ENCODE data around the gene GREB1. TPM values are rescaled to one million over a fixed set of nuclear protein-coding genes. Genes with fewer than 3 reads are reported as not detected.

The GREB1 gene
- total RNA-seq, 1 experiment from 2014 or later = 0.37 TPM

DNA sequence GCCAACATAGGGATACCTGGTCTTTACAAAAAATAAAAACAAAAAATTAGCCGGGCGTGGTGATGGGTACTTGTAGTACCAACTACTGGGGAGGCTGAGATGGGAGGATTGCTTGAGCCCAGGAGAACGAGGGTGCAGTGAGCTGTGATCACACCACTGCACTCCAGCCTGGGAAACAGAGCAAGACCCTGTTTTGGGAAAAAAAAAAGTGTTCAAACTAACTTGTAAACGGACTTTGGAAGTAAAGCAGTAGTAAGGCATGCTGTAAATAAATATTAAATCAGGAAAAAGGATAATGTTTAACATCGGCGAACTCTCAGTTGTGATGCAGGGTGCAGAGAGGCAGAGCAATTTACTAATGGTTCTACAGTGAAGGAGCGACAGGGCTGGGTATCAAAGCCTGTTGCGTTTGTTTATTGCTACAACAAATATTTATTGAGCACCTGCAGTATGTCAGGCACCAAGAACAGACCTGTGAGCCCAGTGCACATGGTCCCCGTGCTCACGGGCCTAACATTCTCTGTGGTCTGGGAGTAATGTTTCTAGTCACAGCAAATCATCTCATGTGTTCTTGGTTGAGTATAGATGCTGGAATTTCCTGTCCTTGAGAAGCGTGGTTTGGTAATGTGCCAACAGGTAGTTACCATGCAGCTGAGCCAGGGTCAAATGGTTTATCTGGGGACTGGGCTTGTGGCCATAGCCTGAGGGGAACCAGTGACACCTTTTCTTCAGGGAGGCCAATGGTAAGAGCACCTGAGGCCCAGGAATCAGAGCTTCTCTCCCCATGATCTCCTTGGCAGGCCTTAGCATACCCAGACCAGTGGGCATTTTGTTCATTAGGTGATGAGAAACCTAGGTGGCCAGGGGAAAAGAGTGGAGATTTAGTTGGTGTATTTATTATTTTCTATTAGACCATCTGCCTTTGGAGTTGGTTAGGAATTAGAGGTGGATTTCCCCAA, 27.9 kb upstream of the GREB1 start:
- peak overlapping the region; percentile 26; the same call in 1 of the 2 replicates for H3K4me2 ChIP-seq
- no peak overlapping the region for H2AFZ ChIP-seq
- ChIA-PET POLR2A (ENCODE audit: unreplicated experiment) (no interaction called here), CTCF (no interaction called here)
- peaks cover 16% of the 10 kb centered on the region for H3K27me3 ChIP-seq (ENCODE audit: insufficient read depth, low read depth)
- no peak overlapping the region for H3K4me3 ChIP-seq
- intact Hi-C loops (cut with micrococcal nuclease; ENCODE audit: unreplicated experiment) = no loop called here
- no peak overlapping the region for H3K27ac ChIP-seq
- peaks cover 14% of the 10 kb centered on the region for H3K4me1 ChIP-seq (replicated peaks; ENCODE audit: insufficient read depth)
- TF ChIP-seq, protein P1, sequence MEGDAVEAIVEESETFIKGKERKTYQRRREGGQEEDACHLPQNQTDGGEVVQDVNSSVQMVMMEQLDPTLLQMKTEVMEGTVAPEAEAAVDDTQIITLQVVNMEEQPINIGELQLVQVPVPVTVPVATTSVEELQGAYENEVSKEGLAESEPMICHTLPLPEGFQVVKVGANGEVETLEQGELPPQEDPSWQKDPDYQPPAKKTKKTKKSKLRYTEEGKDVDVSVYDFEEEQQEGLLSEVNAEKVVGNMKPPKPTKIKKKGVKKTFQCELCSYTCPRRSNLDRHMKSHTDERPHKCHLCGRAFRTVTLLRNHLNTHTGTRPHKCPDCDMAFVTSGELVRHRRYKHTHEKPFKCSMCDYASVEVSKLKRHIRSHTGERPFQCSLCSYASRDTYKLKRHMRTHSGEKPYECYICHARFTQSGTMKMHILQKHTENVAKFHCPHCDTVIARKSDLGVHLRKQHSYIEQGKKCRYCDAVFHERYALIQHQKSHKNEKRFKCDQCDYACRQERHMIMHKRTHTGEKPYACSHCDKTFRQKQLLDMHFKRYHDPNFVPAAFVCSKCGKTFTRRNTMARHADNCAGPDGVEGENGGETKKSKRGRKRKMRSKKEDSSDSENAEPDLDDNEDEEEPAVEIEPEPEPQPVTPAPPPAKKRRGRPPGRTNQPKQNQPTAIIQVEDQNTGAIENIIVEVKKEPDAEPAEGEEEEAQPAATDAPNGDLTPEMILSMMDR (conservative IDR thresholded peaks at IDR 0.05) = no peak
- no peak for TF ChIP-seq EZH2 (IDR thresholded peaks at IDR 0.05; ENCODE audit: low read depth)
- H3K9me3 ChIP-seq (ENCODE audit: insufficient read depth, low read depth) = 0 out of 2 replicates have a peak, but pooled peaks cover 2% of the 10 kb centered on the region
- H3F3A ChIP-seq (ENCODE audit: insufficient read depth, low read depth) = 0 out of 2 replicates have a peak, but pooled peaks cover 12% of the 10 kb centered on the region
- no peaks in the 10 kb centered on the region for H3K9me2 ChIP-seq (ENCODE audit: insufficient read depth)
- H3K36me3 ChIP-seq (ENCODE audit: low read depth) = no peaks in the 10 kb centered on the region
- no TSS peak for BruUV-seq (replicated peaks)
- H4K20me1 ChIP-seq (ENCODE audit: insufficient read depth) = no peaks in the 10 kb centered on the region
- no peaks in the 10 kb centered on the region for H3K79me2 ChIP-seq (ENCODE audit: low read depth)
- peak; percentile 45 to 75 for DNase-seq

DNA sequence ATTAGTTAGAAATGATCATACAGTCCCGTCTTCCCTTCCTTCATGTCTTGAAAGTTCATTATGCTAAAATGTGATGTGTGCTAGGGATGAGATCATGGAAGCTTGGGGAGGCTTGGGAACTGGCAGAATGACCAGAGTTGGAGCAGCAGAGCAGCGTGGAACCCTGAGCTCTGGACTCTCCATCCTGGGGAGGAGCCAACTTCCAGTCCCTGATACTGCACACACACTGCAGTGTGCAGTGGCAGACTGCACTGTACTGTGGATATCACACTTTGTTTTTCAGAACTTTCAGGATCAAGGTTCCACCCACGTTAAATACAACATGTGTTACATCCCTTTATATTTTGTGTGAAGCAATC, 27.3 kb upstream of the GREB1 start:
- Histone ChIP-seq H3K4me1 (replicated peaks; ENCODE audit: insufficient read depth) (peaks cover 14% of the 10 kb centered on the region), H3K9me2 (ENCODE audit: insufficient read depth) (no peaks in the 10 kb centered on the region), H3K27me3 (ENCODE audit: insufficient read depth, low read depth) (peaks cover 23% of the 10 kb centered on the region), H4K20me1 (ENCODE audit: insufficient read depth) (no peaks in the 10 kb centered on the region), H3K4me2 (no peak overlapping the region), H3K4me3 (no peak overlapping the region), H3F3A (ENCODE audit: insufficient read depth, low read depth) (0 out of 2 replicates have a peak, but pooled peaks cover 12% of the 10 kb centered on the region), H3K27ac (no peak overlapping the region), H3K36me3 (ENCODE audit: low read depth) (no peaks in the 10 kb centered on the region), H3K9me3 (ENCODE audit: insufficient read depth, low read depth) (0 out of 2 replicates have a peak, but pooled peaks cover 2% of the 10 kb centered on the region), H2AFZ (no peak overlapping the region), H3K79me2 (ENCODE audit: low read depth) (no peaks in the 10 kb centered on the region)
- TF ChIP-seq, protein P1 (conservative IDR thresholded peaks at IDR 0.05) = no peak
- no peak for TF ChIP-seq EZH2 (IDR thresholded peaks at IDR 0.05; ENCODE audit: low read depth)
- intact Hi-C loops (cut with micrococcal nuclease; ENCODE audit: unreplicated experiment) = no loop called here
- ChIA-PET CTCF (no interaction called here), POLR2A (ENCODE audit: unreplicated experiment) (no interaction called here)
- DNase-seq = no peak
- BruUV-seq (replicated peaks) = no TSS peak

DNA sequence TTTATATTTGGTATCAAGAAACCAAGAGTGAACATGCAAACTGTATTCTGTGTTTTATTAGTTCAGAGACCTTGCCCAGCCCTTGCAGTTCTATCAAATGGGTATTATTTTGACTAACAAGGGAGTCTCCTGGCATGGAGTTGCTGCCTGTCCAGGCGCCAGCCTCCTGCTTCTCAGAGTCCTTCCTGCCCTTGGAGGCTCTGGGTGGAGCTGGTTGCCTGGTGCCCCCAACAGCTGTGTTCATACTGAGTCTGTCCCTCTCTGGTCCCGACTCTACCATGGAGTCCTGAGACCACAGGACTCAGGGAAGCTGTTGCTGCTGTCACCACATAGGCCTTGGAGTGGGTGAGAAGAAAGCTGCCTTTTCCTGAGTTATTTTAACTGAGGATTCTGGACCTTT, 26.3 kb upstream of the GREB1 start:
- no TSS peak for BruUV-seq (replicated peaks)
- Histone ChIP-seq H3K4me1 (replicated peaks; ENCODE audit: insufficient read depth) (peaks cover 14% of the 10 kb centered on the region), H3F3A (ENCODE audit: insufficient read depth, low read depth) (0 out of 2 replicates have a peak, but pooled peaks cover 12% of the 10 kb centered on the region), H3K9me2 (ENCODE audit: insufficient read depth) (no peaks in the 10 kb centered on the region), H3K27ac (no peak overlapping the region), H3K4me3 (no peak overlapping the region), H3K9me3 (ENCODE audit: insufficient read depth, low read depth) (0 out of 2 replicates have a peak, but pooled peaks cover 2% of the 10 kb centered on the region), H3K36me3 (ENCODE audit: low read depth) (no peaks in the 10 kb centered on the region), H3K27me3 (ENCODE audit: insufficient read depth, low read depth) (peaks cover 32% of the 10 kb centered on the region), H3K4me2 (no peak overlapping the region), H4K20me1 (ENCODE audit: insufficient read depth) (no peaks in the 10 kb centered on the region), H2AFZ (no peak overlapping the region), H3K79me2 (ENCODE audit: low read depth) (no peaks in the 10 kb centered on the region)
- TF ChIP-seq, protein P1 (conservative IDR thresholded peaks at IDR 0.05) = no peak
- no peak for TF ChIP-seq EZH2 (IDR thresholded peaks at IDR 0.05; ENCODE audit: low read depth)
- CTCF ChIA-PET = no interaction called here
- POLR2A ChIA-PET (ENCODE audit: unreplicated experiment) = no interaction called here
- no peak for DNase-seq
- intact Hi-C loops (cut with micrococcal nuclease; ENCODE audit: unreplicated experiment) = no loop called here
